GM19395 (cell line): ENCODE data around the gene TMEM126B.

Experiments
- ATAC-seq: cut with Tn5 transposase; IDR thresholded peaks from one replicate; pipeline ENCODE4 v1.9.1; 2021; ENCODE audit warnings: mild to moderate bottlenecking, moderate library complexity; ENCODE audit not compliant: unreplicated experiment

Gene TMEM126B

DNA sequence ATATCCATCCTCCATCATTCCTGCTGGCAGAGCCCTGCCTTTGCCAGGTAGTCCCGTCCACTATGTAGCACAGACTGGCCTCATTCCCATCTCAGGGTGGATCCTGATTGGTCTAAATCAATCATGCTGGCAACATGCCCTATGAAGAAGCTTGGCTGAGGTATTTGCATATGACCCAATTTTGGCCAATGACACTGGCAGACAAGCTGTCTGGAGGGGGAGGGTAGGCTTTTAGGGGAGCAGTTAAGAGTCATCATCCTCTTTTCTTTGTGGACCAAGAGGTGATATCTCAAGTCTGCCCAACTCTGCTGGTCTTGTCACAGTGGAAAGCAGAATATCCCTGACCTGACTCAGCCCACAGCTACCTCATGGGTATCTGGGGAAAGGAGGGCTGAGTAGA, 52.5 kb downstream of the TMEM126B start:
- ATAC-seq, result no peak

DNA sequence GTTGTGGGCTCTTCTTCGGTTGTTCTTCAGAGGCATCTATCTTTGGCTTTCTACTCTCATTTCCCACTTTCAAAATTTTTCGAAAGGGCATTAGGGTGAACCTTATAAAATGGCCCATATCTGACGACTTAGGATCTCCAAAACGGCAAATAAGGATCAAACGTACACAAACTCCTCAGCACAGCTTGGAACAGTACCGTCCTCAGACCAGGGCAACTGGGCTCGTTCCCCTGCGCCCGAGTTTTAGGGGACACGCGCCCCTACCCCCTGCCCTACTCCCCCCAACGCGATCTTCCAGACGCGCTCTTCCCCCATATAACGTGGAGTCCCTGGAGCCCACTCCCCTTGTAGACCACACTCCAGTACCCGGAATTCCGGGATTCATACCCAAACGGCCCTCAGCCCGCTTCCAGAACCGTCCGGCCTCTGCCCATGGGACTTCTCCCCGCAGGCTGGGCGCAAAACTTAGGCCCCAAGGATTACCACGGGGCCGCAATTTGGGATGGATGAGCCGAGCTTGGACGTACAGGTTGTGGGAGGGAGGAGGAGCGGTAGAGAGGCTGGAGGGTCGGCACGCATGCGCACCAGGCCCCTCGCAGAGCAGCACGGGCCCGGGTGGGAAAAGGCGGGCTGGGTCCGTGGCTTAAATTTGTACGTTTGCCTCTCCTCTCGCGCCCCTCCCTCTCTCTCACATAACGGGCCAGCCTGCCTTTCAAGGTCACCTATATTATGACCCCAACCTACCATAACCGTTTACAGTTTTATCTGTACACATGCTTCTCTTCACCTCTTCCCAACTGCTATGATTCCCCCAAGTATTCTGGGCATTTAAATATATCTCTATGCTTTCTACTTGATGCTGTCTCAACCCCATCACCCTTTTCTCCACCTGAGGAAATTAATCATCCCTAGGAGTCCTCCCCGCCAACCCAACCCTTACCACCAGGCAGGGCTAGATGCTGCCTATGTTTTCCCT, 54.2 kb downstream of the TMEM126B start:
- ATAC-seq, result peak; percentile 80

DNA sequence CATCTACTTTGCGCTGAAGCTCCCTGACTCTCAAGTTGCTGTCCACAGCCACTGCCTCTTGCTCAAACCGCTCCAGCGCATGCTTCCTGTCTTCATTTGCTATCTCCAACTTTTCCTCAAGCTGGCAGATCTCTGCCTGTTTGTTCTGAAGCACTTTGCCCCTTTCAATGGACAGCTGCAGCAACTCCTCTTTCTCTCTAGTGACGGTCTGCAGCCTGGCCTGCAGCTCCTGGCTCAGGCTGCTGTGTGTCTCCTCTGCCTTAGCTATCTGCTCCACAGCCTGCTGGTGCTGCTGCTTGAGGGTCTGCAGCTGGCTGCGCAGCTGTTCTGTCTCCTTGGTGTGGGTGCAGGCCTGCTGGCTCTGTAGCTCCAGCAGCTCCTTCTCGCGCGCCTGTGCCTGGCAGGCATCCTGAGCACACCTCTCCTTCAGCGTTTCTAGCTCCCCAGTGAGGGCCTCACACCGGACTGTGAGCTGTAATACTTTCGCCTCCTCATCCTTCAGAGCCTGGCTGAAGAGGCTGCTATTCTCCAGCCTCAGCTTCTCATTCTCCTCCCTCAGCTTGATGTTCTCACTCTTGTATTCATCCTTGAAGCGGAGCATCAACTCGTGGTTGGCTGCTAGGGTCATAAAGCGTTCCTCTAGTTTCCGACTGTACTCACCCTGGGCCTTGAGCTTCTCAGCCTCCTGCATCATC, 56.9 kb downstream of the TMEM126B start:
- ATAC-seq, result no peak

DNA sequence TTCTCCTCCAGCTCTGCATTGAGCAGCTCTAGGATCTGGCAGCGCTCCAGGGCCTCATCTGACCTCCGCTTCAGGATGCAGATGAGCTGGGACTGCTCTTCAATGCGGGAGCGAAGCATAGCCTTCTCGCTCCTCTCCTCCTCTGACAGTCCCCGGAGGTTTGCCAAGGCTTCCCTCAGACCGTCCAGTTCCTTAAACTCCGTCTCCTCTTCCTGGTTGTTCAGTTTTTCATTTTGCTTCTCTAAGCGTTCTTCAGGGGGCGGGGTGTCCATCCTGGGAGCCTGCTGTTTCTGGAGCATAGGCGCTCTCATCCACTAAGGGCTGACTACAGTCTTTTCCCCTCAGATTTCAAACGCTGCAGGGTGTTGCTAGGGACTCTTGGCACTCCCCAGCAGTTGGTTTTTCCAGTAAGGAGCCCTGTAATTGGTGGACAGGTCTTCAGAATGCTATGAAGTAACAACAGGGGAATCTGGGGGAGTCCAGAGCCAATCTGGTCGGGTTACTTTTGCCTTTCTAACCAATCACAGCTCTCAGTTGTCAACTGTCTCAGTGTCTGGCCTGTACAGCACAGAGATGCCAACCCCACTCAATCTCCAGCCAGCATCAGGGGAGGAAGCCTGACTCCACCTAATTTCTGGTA, 57.5 kb downstream of the TMEM126B start, which contains the start of gene CCDC89:
Gene CCDC89, minus strand, starts transcription at position 376 of the 640 bp plus-strand sequence. Its CDS starts 65 bp downstream, at position 311.
- no peak for ATAC-seq
